NCI-H2196 treated with DMSO at 0.1 percent for 48 hours (cell line): ENCODE measurements around the gene UQCC2.

ENCODE experiments used
- DNase-seq: peaks from one replicate; lab custom pipeline; 2025; ENCODE audit not compliant: unreplicated experiment; lab: John Stamatoyannopoulos, UW

The UQCC2 gene

DNA sequence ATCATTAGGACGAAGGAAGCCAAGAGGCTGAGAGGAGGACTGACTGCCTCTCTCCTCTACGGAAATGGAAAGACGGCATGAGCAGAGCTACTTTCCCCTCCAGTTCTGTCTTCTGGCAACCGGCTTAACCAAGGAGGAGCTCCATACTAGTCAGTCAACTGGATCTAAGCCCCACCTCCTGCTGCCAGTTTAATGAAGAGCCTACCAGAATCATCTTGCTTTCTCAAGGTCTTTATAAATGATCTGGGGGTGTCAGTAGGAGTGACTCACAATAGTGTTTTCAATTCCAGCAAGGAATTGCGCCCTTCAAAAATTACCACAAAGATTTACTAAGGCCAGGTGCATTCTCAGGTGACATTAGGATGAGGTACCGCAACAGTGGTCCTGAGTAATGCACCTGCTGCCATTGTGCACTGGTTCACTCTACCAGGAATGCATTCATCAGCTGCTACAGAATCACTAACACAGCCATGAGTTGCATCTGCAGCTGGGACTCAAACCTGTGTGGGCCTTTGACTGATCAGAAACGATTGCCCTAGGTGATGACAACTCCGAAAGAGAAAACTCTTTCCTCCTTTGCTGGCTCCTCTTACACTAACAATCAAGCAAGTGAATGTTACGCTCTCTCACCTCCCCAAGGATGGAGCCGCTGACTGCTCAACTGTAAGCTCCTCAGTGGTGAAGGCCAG lies 2.8 kb downstream of the UQCC2 start:
- DNase-seq: no peak

DNA sequence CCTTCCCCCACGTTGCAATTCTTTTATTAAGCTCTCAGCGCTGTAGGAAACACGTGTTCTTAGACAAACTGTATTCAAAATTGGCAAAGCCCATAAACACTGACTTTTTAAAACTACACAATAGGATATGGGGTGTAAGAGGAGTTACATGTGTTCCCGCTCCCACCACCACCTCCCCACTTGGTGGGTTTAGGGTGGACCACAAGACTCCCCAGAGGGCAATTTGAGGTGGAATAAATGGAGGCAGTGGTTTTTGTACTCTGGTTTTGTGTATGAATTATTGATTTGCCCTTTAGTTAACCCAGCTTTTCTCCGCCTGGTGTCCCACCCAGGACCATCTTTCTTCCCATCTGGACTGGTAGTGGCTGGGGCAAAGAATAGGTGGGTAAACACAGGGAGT lies 3.7 kb downstream of the UQCC2 start:
- DNase-seq: no peak

- DNase-seq: no peak
Observed at GRCh38 chr6:33705955-33706725, 5.4 kb downstream of the UQCC2 start.

DNA sequence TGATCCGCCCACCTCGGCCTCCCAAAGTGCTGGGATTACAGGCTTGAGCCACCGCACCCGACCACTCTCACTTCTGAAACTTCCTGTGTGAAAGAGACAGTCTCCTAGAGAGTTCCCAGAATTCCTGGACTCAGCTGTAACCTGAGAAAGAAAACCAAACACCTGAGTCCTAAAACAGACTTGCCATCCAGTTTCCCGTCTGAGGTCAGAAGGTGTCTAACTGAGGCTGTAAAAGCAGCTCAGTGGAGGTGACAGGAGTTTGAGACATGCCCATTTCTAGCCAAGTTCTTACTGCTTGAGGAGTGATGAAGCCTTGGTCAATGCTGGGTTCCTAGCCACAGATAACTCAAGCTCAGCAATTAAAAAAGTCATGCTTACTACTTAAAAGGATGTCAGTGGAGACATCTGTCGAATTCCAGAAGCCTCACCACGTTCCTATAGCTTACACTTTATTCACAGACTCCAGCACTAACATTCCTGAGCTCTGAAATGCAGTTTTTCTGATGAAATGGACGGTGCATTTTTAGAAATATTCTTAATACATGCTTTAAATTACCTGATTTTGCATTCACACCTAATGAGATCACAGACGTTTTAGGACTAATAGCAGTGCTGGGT lies 6.1 kb downstream of the UQCC2 start:
- DNase-seq: no peak

GRCh38 chr6:33704215-33705066 lies 7.1 kb downstream of the UQCC2 start:
- DNase-seq: no peak

- DNase-seq: no peak
Observed at GRCh38 chr6:33702345-33702977, 9.0 kb downstream of the UQCC2 start.

DNA sequence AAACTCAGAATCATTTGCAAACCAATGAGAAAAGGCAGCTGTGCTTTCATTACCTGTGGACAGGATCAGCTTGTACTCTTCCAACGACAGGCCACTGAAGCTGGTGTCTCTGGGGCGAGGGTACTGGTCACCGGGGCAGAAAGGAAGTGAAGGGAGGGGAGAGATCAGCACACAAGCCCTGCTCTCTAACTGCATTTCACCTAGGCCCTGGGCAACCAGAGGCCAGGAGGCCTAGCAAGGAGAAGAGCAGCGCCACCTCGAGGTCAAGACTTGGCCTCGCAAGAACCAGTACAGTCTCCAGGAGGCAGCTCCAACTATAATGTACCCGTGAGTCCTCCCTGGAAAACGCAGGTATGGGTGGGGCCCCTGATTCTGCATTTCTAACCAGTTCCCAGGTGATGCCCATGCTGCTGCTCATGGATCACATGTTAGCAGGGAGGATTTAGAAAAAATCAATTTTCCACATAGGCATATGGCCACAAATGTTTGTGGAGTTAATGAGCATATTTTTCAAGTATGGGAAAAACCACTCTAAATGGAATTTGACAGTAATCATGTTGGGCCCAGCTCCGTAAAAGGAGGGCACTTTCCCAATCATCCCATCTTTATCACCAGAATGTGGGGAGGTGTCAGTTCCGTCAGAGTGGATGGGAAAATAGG lies 11.0 kb downstream of the UQCC2 start:
- peak; percentile 43 for DNase-seq

DNA sequence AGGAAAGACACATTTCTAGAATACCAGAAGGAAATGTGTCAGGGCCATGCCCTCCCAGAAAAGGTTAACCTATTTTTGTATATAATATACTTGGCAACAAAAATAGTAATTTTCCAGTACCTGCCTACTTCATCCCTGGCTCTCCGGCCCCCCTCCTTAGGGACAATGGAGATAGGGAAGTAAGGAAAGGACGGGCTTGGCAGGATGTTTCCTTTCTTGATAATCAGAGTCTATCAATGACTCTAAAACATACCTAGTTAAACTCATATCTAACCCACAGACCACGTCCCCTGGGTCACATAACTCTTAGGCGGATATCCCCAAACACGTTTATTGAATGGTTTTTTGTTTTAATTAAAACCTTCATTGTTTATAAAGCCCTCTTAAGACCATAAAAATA lies 11.8 kb downstream of the UQCC2 start:
- no peak for DNase-seq

GRCh38 chr6:33699131-33699530 lies 12.4 kb downstream of the UQCC2 start:
- DNase-seq: no peak

- DNase-seq: no peak
Observed at GRCh38 chr6:33698494-33698893, 13.0 kb downstream of the UQCC2 start.

DNA sequence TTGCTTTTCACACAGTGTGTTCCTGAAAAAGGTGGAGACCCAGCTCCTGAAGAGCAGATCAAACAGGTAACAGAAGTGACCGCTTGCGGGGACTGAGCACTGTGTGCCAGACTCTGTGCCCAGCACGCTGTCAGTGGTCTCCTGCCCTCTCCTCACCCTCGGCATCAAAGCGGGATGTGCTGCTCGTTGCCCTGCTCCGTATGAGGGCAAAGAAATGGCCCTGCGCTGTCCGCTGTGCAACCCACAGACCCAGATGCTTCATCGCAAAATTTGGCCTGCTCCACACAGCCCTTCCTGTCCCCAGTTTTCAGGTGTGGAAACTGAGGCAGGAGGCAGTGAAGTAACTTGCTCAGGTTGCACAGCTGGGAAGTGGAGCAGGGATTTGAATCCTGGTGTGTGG lies 13.7 kb downstream of the UQCC2 start:
- DNase-seq: no peak

DNA sequence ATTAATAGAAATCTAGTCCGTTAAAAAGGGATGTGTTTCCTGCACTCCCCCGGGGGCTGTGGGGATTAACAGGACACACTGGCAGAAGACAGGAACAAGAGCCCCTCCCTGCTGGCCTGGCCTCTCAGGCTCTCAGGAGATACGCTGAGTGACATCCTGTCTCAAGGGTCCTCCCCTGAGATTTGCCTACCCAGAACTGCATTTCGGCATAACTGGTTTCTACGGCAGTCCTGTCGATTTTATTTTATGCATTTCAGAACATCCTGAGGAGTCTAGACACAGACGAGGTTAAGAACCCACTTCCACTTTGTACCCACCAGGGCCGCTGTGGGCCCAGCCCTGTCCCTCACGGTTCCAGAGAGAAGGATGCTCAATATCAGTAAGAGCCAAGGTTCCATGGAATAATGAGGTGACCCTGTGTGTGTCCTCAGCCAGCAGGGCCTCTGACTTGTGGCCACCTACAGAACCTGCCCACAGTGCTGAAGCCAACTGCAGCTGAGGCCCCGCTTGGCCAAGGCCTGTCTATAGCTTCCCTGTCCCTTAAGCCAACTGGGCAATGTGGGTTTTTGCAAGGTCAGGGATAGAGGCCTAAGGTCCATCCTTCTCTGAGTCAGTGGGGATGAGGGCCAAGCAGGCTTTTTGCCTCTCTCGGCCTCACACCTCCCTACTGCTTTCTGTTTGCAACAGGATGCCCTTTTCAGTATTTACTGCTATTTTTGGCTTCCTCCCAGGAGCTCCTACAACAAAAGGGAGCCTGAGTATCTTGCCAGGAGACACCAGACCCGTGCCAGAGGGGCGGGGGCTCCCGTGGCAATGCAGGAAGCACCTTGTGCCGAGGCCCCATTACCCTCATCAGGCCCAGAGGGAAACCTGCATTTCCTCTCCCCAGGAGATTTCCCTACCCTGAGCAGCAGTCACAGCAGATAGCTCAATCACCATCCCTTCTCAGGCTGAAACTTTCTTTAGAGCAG lies 14.7 kb downstream of the UQCC2 start:
- peak; percentile 88 for DNase-seq

- DNase-seq: no peak
Observed at GRCh38 chr6:33696076-33696475, 15.4 kb downstream of the UQCC2 start.

- no peak for DNase-seq
Observed at GRCh38 chr6:33695451-33695887, 16.0 kb downstream of the UQCC2 start.

GRCh38 chr6:33694977-33695376 lies 16.5 kb downstream of the UQCC2 start:
- no peak for DNase-seq

- DNase-seq: no peak
Observed at GRCh38 chr6:33694401-33694931, 17.0 kb downstream of the UQCC2 start.

DNA sequence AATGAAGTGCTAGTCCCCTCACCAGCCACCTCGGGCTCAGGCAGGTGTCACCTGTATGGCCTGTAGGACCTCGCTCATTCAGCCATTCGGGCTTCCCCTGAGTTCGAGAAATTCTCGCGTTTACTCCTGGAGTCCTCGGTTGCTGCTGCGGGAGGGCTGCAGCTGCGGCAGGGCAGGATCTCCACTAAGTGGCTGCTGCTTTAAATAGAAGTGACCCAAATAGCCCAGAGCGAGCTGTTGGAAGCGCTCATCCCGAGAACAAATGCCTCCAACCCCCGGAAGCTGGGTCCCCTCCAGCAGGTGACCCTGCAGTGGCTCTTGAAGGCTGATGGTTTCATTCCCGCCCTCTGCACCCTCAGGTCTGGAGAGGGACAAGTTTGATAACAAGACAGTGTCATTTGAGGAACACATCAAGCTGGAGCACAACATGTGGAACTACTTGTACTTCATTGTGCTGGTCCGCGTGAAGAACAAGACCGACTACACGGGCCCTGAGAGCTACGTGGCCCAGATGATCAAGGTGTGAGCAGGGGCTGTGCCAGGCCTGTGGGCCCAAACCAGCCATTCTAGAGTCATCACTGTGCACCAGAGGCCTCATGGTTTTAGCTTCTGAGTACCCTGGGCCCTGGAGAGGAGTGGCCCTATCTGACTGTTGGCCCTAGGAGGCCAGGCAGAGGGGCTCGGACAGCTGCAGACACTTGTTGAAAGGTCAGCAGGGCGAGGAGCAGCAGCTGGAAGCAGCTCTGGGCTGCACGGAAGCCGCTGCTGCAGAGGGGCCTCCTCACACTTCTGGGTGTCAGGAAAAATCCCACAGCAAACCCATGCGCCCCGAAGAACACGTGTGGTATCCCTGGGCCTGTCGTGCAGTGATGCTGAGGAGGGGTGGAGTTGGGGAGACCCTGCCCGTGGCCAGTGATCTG lies 18.1 kb downstream of the UQCC2 start:
- no peak for DNase-seq

GRCh38 chr6:33692760-33693158 lies 18.7 kb downstream of the UQCC2 start:
- DNase-seq: no peak
